ENCODE measurements around the gene MICALL2.
A peak's percentile ranks its signal among the peaks of the same experiment; 100 is the strongest.

MICALL2 gene

GRCh38 chr7:1468643-1469298 is 9.5 kb upstream of the MICALL2 start:
- Histone ChIP-seq H3K27ac (ENCODE audit: insufficient read depth, low read depth, low read length, poor library complexity, severe bottlenecking) (peak overlapping the region; percentile 16), H3K4me1 (ENCODE audit: control insufficient read depth, insufficient read depth, low read length) (peaks cover 14% of the 10 kb centered on the region), H3K27me3 (ENCODE audit: control insufficient read depth, insufficient read depth, low read length, poor library complexity, severe bottlenecking) (no peaks in the 10 kb centered on the region), H3K9me3 (ENCODE audit: control insufficient read depth, low read length) (no peaks in the 10 kb centered on the region), H3K36me3 (ENCODE audit: control insufficient read depth, insufficient read depth, low read length) (peaks cover 14% of the 10 kb centered on the region), H3K4me3 (ENCODE audit: insufficient read depth, low read depth, low read length) (no peak overlapping the region)
- 93% methylated on average over 24 of the region's 24 CpGs for WGBS, 2 experiments

DNA sequence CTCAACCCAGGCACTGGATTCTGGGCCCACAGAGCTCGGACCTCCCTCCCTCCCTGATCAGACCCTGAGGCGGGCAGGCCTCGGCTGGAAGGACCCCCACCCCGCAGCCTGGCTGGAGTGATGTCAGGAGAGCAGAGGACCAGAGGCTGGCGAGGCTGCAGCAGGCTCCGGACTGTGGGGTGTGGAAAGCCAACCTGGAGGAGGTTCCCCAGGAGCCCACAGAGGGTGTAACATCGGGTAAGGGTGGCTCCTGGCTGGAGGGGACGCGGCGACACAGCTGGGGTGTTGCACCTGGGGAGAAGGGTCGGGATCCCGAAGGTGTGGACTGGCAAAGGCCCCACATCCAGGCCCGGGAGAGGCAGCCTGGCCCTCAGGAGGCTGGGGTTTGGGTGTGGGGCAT is 8.9 kb upstream of the MICALL2 start:
- no peaks in the 10 kb centered on the region for H3K9me3 ChIP-seq (ENCODE audit: control insufficient read depth, low read length)
- 93 to 97% methylated on average over 13 of the region's 13 CpGs for WGBS, 2 experiments
- peaks cover 9% of the 10 kb centered on the region for H3K36me3 ChIP-seq (ENCODE audit: control insufficient read depth, insufficient read depth, low read length)

DNA sequence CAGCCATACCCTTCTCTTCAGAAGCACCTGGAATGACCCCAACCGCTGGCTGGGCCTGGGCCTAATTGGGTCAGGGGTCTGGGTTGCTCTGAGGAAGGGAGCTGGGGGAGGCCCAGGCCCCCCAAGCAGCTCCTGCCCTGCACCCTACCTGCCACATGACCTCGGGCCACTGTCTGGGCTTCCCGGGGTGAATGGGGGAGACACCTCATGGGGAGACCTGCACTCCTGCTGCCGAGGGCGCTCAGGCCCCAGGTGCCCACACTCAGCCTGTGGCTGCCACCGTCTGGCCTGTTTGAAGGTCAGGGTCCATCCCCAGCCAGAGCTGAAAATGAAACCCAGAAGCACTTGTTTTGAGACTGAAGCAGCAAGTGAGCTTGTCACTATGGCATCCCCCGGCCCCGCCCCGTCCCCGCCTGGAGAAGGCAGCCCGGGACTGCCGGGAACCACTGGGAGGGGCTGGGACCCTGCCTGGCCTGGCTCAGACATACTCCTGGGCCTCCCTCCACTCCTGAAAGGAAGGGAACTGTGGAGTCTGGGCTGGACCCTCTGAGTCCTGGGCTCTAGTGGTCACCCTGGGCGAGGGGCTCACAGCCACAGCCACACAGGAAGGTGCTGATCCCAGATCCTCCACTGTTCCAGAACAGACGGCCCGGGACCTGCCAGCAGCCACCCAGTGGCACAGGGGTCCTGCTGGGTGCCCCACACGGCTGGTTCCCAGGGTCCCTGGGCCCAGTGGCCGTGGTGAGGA is 7.4 kb upstream of the MICALL2 start:
- H3K9me3 ChIP-seq (ENCODE audit: control insufficient read depth, low read length): no peaks in the 10 kb centered on the region
- H3K27ac ChIP-seq (ENCODE audit: insufficient read depth, low read depth, low read length, poor library complexity, severe bottlenecking): no peak overlapping the region
- H3K4me3 ChIP-seq (ENCODE audit: insufficient read depth, low read depth, low read length): no peak overlapping the region
- no peaks in the 10 kb centered on the region for H3K27me3 ChIP-seq (ENCODE audit: control insufficient read depth, insufficient read depth, low read length, poor library complexity, severe bottlenecking)
- H3K36me3 ChIP-seq (ENCODE audit: control insufficient read depth, insufficient read depth, low read length): no peaks in the 10 kb centered on the region
- H3K4me1 ChIP-seq (ENCODE audit: control insufficient read depth, insufficient read depth, low read length): peaks cover 18% of the 10 kb centered on the region
- 61 to 62% methylated on average over 17 of the region's 17 CpGs for WGBS, 2 experiments

More for the DNA sequence above, 8.9 kb upstream of the MICALL2 start:
- Histone ChIP-seq H3K4me1 (ENCODE audit: control insufficient read depth, insufficient read depth, low read length) (peaks cover 14% of the 10 kb centered on the region), H3K27ac (ENCODE audit: insufficient read depth, low read depth, low read length, poor library complexity, severe bottlenecking) (no peak overlapping the region), H3K27me3 (ENCODE audit: control insufficient read depth, insufficient read depth, low read length, poor library complexity, severe bottlenecking) (no peaks in the 10 kb centered on the region), H3K4me3 (ENCODE audit: insufficient read depth, low read depth, low read length) (no peak overlapping the region)

GRCh38 chr7:1464694-1465093 is 5.4 kb upstream of the MICALL2 start:
- Histone ChIP-seq H3K36me3 (ENCODE audit: control insufficient read depth, insufficient read depth, low read length) (no peaks in the 10 kb centered on the region), H3K4me1 (ENCODE audit: control insufficient read depth, insufficient read depth, low read length) (peaks cover 20% of the 10 kb centered on the region), H3K4me3 (ENCODE audit: insufficient read depth, low read depth, low read length) (no peak overlapping the region), H3K9me3 (ENCODE audit: control insufficient read depth, low read length) (no peaks in the 10 kb centered on the region), H3K27ac (ENCODE audit: insufficient read depth, low read depth, low read length, poor library complexity, severe bottlenecking) (no peak overlapping the region), H3K27me3 (ENCODE audit: control insufficient read depth, insufficient read depth, low read length, poor library complexity, severe bottlenecking) (no peaks in the 10 kb centered on the region)
- WGBS, 2 experiments: 89 to 93% methylated on average over 9 to 10 of the region's 12 CpGs

DNA sequence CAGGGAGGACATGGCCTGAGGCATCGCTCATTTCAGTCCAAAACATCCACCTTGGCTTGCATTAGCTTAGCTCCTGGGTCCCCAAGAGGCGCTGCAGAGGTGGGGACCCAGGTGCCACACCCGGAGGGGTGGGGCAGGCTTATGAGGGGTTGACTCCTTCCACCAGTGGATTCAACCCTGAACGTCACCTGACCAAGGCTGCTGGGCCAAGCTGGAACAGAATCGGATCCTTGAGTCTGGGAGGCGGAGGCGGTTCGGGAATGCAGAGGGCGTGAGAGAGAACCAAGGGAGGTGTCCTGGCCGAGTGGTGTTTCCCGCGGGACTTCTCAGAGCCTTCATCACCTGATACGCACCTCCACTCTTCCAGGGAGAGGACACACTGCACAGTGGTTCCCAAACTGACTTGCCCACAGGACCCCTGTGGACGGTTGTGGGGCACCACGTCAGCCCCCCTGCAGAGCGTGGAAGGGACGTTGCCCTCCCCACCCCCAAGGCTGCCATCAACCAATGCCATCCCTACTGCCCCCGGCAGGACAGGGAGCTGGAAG is 4.5 kb upstream of the MICALL2 start:
- H3K4me3 ChIP-seq (ENCODE audit: insufficient read depth, low read depth, low read length): no peak overlapping the region
- no peaks in the 10 kb centered on the region for H3K27me3 ChIP-seq (ENCODE audit: control insufficient read depth, insufficient read depth, low read length, poor library complexity, severe bottlenecking)
- WGBS, 2 experiments: 85 to 87% methylated on average over 18 of the region's 18 CpGs
- H3K4me1 ChIP-seq (ENCODE audit: control insufficient read depth, insufficient read depth, low read length): peaks cover 24% of the 10 kb centered on the region
- H3K27ac ChIP-seq (ENCODE audit: insufficient read depth, low read depth, low read length, poor library complexity, severe bottlenecking): no peak overlapping the region
- H3K9me3 ChIP-seq (ENCODE audit: control insufficient read depth, low read length): no peaks in the 10 kb centered on the region
- H3K36me3 ChIP-seq (ENCODE audit: control insufficient read depth, insufficient read depth, low read length): no peaks in the 10 kb centered on the region

DNA sequence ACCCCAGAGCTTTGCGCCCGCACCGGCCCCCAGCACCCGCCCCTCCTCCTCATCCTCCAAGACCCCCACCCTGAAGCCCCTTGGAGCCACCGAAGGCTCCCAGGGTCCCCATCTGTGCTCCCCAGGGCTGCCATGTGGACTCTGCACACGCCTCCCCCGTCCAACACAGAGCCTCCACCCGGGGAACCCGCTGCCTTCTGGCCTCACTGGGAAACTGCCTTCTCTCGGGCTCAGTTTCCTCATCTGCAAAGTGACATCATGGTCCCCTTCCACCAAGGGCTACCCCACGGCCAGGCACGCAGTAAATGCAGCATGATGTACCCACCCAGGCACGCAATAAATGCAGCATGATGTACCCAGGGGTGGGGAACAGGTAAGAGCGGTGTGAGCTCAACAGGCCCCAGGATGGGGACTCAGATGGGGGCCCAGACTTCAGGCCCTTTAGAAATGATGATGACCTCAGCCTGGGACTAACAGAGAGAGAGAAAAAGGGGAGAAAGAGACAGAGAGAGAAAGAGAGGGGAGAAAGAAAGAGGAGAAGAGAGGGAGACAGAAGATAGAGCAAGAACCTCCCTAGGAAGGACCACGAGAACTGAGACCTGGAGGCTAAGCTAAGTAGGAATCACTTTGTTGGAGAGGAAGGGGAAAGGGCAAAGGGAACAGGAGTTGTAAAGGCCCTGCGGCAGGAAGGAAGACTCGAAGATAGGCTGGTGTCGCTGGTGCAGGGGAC is 2.5 kb upstream of the MICALL2 start:
- Histone ChIP-seq H3K27me3 (ENCODE audit: control insufficient read depth, insufficient read depth, low read length, poor library complexity, severe bottlenecking) (no peaks in the 10 kb centered on the region), H3K36me3 (ENCODE audit: control insufficient read depth, insufficient read depth, low read length) (no peaks in the 10 kb centered on the region), H3K9me3 (ENCODE audit: control insufficient read depth, low read length) (no peaks in the 10 kb centered on the region), H3K4me3 (ENCODE audit: insufficient read depth, low read depth, low read length) (no peak overlapping the region), H3K27ac (ENCODE audit: insufficient read depth, low read depth, low read length, poor library complexity, severe bottlenecking) (no peak overlapping the region), H3K4me1 (ENCODE audit: control insufficient read depth, insufficient read depth, low read length) (peaks cover 31% of the 10 kb centered on the region)
- 86 to 87% methylated on average over 18 of the region's 18 CpGs for WGBS, 2 experiments

- Histone ChIP-seq H3K27me3 (ENCODE audit: control insufficient read depth, insufficient read depth, low read length, poor library complexity, severe bottlenecking) (no peaks in the 10 kb centered on the region), H3K27ac (ENCODE audit: insufficient read depth, low read depth, low read length, poor library complexity, severe bottlenecking) (no peak overlapping the region), H3K36me3 (ENCODE audit: control insufficient read depth, insufficient read depth, low read length) (no peaks in the 10 kb centered on the region), H3K4me3 (ENCODE audit: insufficient read depth, low read depth, low read length) (no peak overlapping the region), H3K9me3 (ENCODE audit: control insufficient read depth, low read length) (no peaks in the 10 kb centered on the region), H3K4me1 (ENCODE audit: control insufficient read depth, insufficient read depth, low read length) (peaks cover 24% of the 10 kb centered on the region)
- 70 to 71% methylated on average over 30 of the region's 30 CpGs for WGBS, 2 experiments
Observed at GRCh38 chr7:1460821-1461645, 1.8 kb upstream of the MICALL2 start.

GRCh38 chr7:1459920-1460820 is 900 bp upstream of the MICALL2 start:
- WGBS, 2 experiments: 35 to 37% methylated on average over 30 of the region's 30 CpGs
- Histone ChIP-seq H3K9me3 (ENCODE audit: control insufficient read depth, low read length) (no peaks in the 10 kb centered on the region), H3K4me1 (ENCODE audit: control insufficient read depth, insufficient read depth, low read length) (peaks cover 21% of the 10 kb centered on the region), H3K36me3 (ENCODE audit: control insufficient read depth, insufficient read depth, low read length) (no peaks in the 10 kb centered on the region), H3K4me3 (ENCODE audit: insufficient read depth, low read depth, low read length) (peak overlapping the region; percentile 18), H3K27me3 (ENCODE audit: control insufficient read depth, insufficient read depth, low read length, poor library complexity, severe bottlenecking) (no peaks in the 10 kb centered on the region), H3K27ac (ENCODE audit: insufficient read depth, low read depth, low read length, poor library complexity, severe bottlenecking) (no peak overlapping the region)

- no peaks in the 10 kb centered on the region for H3K27me3 ChIP-seq (ENCODE audit: control insufficient read depth, insufficient read depth, low read length, poor library complexity, severe bottlenecking)
- no peaks in the 10 kb centered on the region for H3K9me3 ChIP-seq (ENCODE audit: control insufficient read depth, low read length)
- no peaks in the 10 kb centered on the region for H3K36me3 ChIP-seq (ENCODE audit: control insufficient read depth, insufficient read depth, low read length)
- peak overlapping the region; percentile 84 for H3K4me3 ChIP-seq (ENCODE audit: insufficient read depth, low read depth, low read length)
- WGBS, 2 experiments: 0 to 1% methylated on average over 35 of the region's 35 CpGs
- peaks cover 23% of the 10 kb centered on the region for H3K4me1 ChIP-seq (ENCODE audit: control insufficient read depth, insufficient read depth, low read length)
- H3K27ac ChIP-seq (ENCODE audit: insufficient read depth, low read depth, low read length, poor library complexity, severe bottlenecking): no peak overlapping the region
Observed at GRCh38 chr7:1459512-1459892, 232 bp upstream of the MICALL2 start.

Measured in ectodermal cell (in vitro differentiated cells).